HCT116 (cell line): ENCODE results near the gene TRPM8. TPM values are rescaled to one million over a fixed set of nuclear protein-coding genes. Genes with fewer than 3 reads are reported as not detected.

Experiments used
- ATAC-seq: fragments of 200-7000 bp; cut with Tn5 transposase; 2 replicates; pipeline ENCODE4 v1.9.1; 2020; ENCODE audit warnings: mild to moderate bottlenecking, moderate library complexity
- BruUV-seq: library from RNA; stranded (reverse); fragments of 400-500 nt; replicated peaks from 2 replicates; lab custom pipeline; 2021; lab: Mats Ljungman, UMichigan
- CTCF ChIA-PET: fragments of 300-600 bp; sonication (Branson Sonifier 250); formaldehyde crosslinking; loops from one replicate; lab custom pipeline; 2021; ENCODE audit warnings: antibody characterized with exemption; lab: Charles Lee
- POLR2A ChIA-PET: fragments of 300-600, 350-600 bp; sonication (Branson Sonifier 250); formaldehyde crosslinking; loops from one replicate; lab custom pipeline; 2021; ENCODE audit warnings: antibody characterized with exemption; lab: Charles Lee
- RAD21 ChIA-PET, 2 experiments: fragments of 300-600 bp; sonication (Branson Sonifier 250); formaldehyde crosslinking; loops; one replicate each; lab custom pipeline; 2023; ENCODE audit warnings: low total read pairs in 2 of 2; ENCODE audit not compliant: uncharacterized antibody in 2 of 2, unreplicated experiment in 2 of 2, low non-redundant PET in 1 of 2; lab: Charles Lee
- DNase-seq: peaks from one replicate; pipeline ENCODE4 v3.0.0-alpha.2; 2010; ENCODE audit warnings: low read depth, low spot score
- H2AFZ ChIP-seq: fragments of 200-600 bp; shearing (Covaris generic), sonication (generic); 2 replicates; pipeline ENCODE4 v1.6.1; 2017; ENCODE audit warnings: low read depth, mixed run types, mixed read lengths, antibody characterized with exemption, low read length; ENCODE audit not compliant: poor library complexity, severe bottlenecking
- H3K27ac ChIP-seq: 2 replicates; pipeline ENCODE4 v1.5.1; 2012; ENCODE audit warnings: low read depth, low read length
- H3K27me3 ChIP-seq: fragments of 200-600 bp; sonication (generic); 2 replicates; pipeline ENCODE4 v1.6.1; 2016; ENCODE audit warnings: mixed run types, low read length, mixed read lengths; ENCODE audit not compliant: insufficient read depth
- H3K36me3 ChIP-seq, 2 experiments: fragments of 200-500 bp in 1 of 2; fragments of 200-600 bp in 1 of 2; sonication (Bioruptor generic) in 1 of 2; sonication (generic) in 1 of 2; 2 replicates each; pipeline versions ENCODE4 v1.5.1 to v1.6.1; 2014 to 2016; ENCODE audit warnings: low read length in 2 of 2, inconsistent platforms in 1 of 2, mixed read lengths in 1 of 2, mixed run types in 1 of 2; ENCODE audit not compliant: insufficient read depth in 2 of 2, control insufficient read depth in 1 of 2
- H3K4me1 ChIP-seq, 2 experiments: fragments of 200-600 bp in 1 of 2; sonication (generic) in 1 of 2; 2 replicates each; pipeline versions ENCODE4 v1.5.1 to v1.6.1; 2012 to 2017; ENCODE audit warnings: low read length in 2 of 2, inconsistent platforms in 1 of 2, mild to moderate bottlenecking in 1 of 2, mixed read lengths in 1 of 2, mixed run types in 1 of 2, moderate library complexity in 1 of 2; ENCODE audit not compliant: insufficient read depth in 2 of 2, control insufficient read depth in 1 of 2
- H3K4me2 ChIP-seq: fragments of 200-600 bp; sonication (generic); 2 replicates; pipeline ENCODE4 v1.6.1; 2017; ENCODE audit warnings: mixed run types, low read length, mixed read lengths
- H3K4me3 ChIP-seq, 2 experiments: fragments of 200-600 bp in 1 of 2; sonication (generic) in 1 of 2; replicated peaks in 1 of 2; 2 replicates each; pipeline ENCODE4 v1.5.1; 2011 to 2016; ENCODE audit warnings: low read length in 2 of 2, control low read depth in 1 of 2, low read depth in 1 of 2, mild to moderate bottlenecking in 1 of 2, mixed read lengths in 1 of 2, mixed run types in 1 of 2
- H3K79me2 ChIP-seq: fragments of 200-600 bp; sonication (generic); 2 replicates; pipeline ENCODE4 v1.6.1; 2017; ENCODE audit warnings: mild to moderate bottlenecking, mixed run types, low read length, moderate library complexity, mixed read lengths; ENCODE audit not compliant: insufficient read depth
- H3K9ac ChIP-seq: fragments of 200-600 bp; sonication (generic); 2 replicates; pipeline ENCODE4 v1.6.1; 2016; ENCODE audit warnings: low read length, mixed read lengths
- H3K9me2 ChIP-seq: fragments of 200-600 bp; sonication (generic), shearing (Covaris generic); 2 replicates; pipeline ENCODE4 v1.6.1; 2017; ENCODE audit warnings: mixed run types, mild to moderate bottlenecking, moderate library complexity; ENCODE audit not compliant: insufficient read depth
- H3K9me3 ChIP-seq, 2 experiments: fragments of 200-500 bp in 1 of 2; fragments of 200-600 bp in 1 of 2; sonication (Bioruptor generic) in 1 of 2; sonication (generic) in 1 of 2; 2 replicates each; pipeline ENCODE4 v1.6.1; 2014 to 2017; ENCODE audit warnings: low read length in 2 of 2, mixed read lengths in 2 of 2, inconsistent platforms in 1 of 2, low read depth in 1 of 2, mild to moderate bottlenecking in 1 of 2, mixed run types in 1 of 2, moderate library complexity in 1 of 2; ENCODE audit not compliant: control insufficient read depth in 1 of 2, insufficient read depth in 1 of 2
- H4K20me1 ChIP-seq: fragments of 200-600 bp; sonication (generic), shearing (Covaris generic); 2 replicates; pipeline ENCODE4 v1.6.1; 2017; ENCODE audit warnings: mixed run types, mild to moderate bottlenecking, moderate library complexity; ENCODE audit not compliant: insufficient read depth
- ATF3 ChIP-seq: IDR thresholded peaks from 2 replicates; pipeline ENCODE4 v1.6.1; 2012
- CBX3 ChIP-seq: IDR thresholded peaks from 2 replicates; pipeline ENCODE4 v1.6.1; 2012; ENCODE audit warnings: low read depth
- CEBPB ChIP-seq: IDR thresholded peaks from 2 replicates; pipeline ENCODE4 v1.6.1; 2012; ENCODE audit warnings: low read depth
- EGR1 ChIP-seq: IDR thresholded peaks from 2 replicates; pipeline ENCODE4 v1.6.1; 2012; ENCODE audit warnings: low read depth
- ELF1 ChIP-seq: IDR thresholded peaks from 2 replicates; pipeline ENCODE4 v1.6.1; 2012; ENCODE audit warnings: low read depth, borderline replicate concordance
- EZH2 ChIP-seq: fragments of 200-600 bp; sonication (generic); IDR thresholded peaks from 2 replicates; pipeline ENCODE4 v1.6.1; 2017; ENCODE audit warnings: antibody characterized with exemption, mixed run types
- EZH2phosphoT487 ChIP-seq: fragments of 200-600 bp; IDR thresholded peaks from 2 replicates; pipeline ENCODE4 v1.6.1; 2018; ENCODE audit warnings: antibody characterized with exemption, borderline replicate concordance
- FOSL1 ChIP-seq: IDR thresholded peaks from 2 replicates; pipeline ENCODE4 v1.6.1; 2012; ENCODE audit warnings: low read depth
- JUND ChIP-seq: IDR thresholded peaks from 2 replicates; pipeline ENCODE4 v1.6.1; 2012
- POLR2A ChIP-seq: IDR thresholded peaks from 2 replicates; pipeline ENCODE4 v1.7.0; 2011; ENCODE audit warnings: borderline replicate concordance; ENCODE audit not compliant: insufficient read depth, insufficient read length; ENCODE audit errors: extremely low read depth
- RAD21 ChIP-seq: IDR thresholded peaks from 2 replicates; pipeline ENCODE4 v1.6.1; 2012; ENCODE audit warnings: low read depth, mild to moderate bottlenecking
- REST ChIP-seq: IDR thresholded peaks from 2 replicates; pipeline ENCODE4 v1.6.1; 2012; ENCODE audit warnings: low read depth
- SP1 ChIP-seq: IDR thresholded peaks from 2 replicates; pipeline ENCODE4 v1.6.1; 2012; ENCODE audit warnings: low read depth
- SRF ChIP-seq: IDR thresholded peaks from 2 replicates; pipeline ENCODE4 v1.6.1; 2012; ENCODE audit warnings: low read depth
- TCF7L2 ChIP-seq: IDR thresholded peaks from 2 replicates; pipeline ENCODE4 v1.7.0; 2011; ENCODE audit warnings: borderline replicate concordance, inconsistent platforms; ENCODE audit not compliant: insufficient read depth, insufficient read length; ENCODE audit errors: extremely low read depth
- YY1 ChIP-seq: IDR thresholded peaks from 2 replicates; pipeline ENCODE4 v1.6.1; 2011; ENCODE audit warnings: low read length, low read depth, moderate library complexity, mild to moderate bottlenecking; ENCODE audit not compliant: insufficient replicate concordance; ENCODE audit errors: extremely low read depth
- ZBTB33 ChIP-seq: IDR thresholded peaks from 2 replicates; pipeline ENCODE4 v1.6.1; 2011; ENCODE audit warnings: mild to moderate bottlenecking, low read length, moderate library complexity; ENCODE audit not compliant: insufficient replicate concordance; ENCODE audit errors: extremely low read depth
- ZFX ChIP-seq: fragments of 450-650 bp; IDR thresholded peaks from 2 replicates; pipeline ENCODE4 v1.6.1; 2017
- ZNF274 ChIP-seq: fragments of 200-500 bp; sonication (Bioruptor generic); IDR thresholded peaks from 2 replicates; pipeline ENCODE4 v1.6.1; 2014; ENCODE audit warnings: mild to moderate bottlenecking, low read depth, low read length, inconsistent platforms
- intact Hi-C: fragments of 100-400 bp; cut with micrococcal nuclease; formaldehyde crosslinking; loops from 2 replicates; pipeline ENCODE4 v1.10.0; 2022
- total RNA-seq: library from RNA; stranded (reverse); gene quantifications from one replicate; pipeline ENCODE4 v1.2.1, GENCODE V29; 2021; ENCODE audit not compliant: unreplicated experiment
- TF ChIP-seq, protein P1 (sequence below): IDR thresholded peaks from 2 replicates; pipeline ENCODE4 v1.6.1; 2012

TRPM8 gene
- total RNA-seq, 1 experiment from 2014 or later, result 0.39 TPM

DNA sequence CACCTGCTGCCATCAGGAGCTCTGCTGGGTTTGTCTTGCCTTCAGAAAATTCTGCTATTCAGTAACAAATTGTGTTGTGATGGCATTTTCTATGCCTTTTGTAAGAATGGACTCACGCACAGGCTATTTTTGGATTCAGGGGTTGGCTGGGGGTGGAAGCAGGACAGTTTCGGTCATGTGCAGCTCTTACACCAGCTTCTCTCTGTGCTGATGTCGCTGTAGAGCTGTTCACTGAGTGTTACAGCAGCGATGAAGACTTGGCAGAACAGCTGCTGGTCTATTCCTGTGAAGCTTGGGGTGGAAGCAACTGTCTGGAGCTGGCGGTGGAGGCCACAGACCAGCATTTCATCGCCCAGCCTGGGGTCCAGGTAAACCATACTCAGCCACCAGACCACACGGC is 49.2 kb downstream of the TRPM8 start:
- TF ChIP-seq EGR1 (no peak), TCF7L2 (no peak), ATF3 (no peak), EZH2 (no peak), ZFX (no peak), ZBTB33 (no peak), CEBPB (no peak), ZNF274 (no peak), POLR2A (no peak), EZH2phosphoT487 (no peak), CBX3 (no peak), JUND (no peak), RAD21 (no peak), ELF1 (no peak), SRF (no peak), YY1 (no peak), REST (no peak), SP1 (no peak), FOSL1 (no peak)
- TF ChIP-seq, protein P1, sequence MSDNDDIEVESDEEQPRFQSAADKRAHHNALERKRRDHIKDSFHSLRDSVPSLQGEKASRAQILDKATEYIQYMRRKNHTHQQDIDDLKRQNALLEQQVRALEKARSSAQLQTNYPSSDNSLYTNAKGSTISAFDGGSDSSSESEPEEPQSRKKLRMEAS, result no peak
- POLR2A ChIA-PET, result no interaction called here
- no peaks in the 10 kb centered on the region for H3K27me3 ChIP-seq
- no peaks in the 10 kb centered on the region for H3K4me1 ChIP-seq
- no peak overlapping the region for H2AFZ ChIP-seq
- no peak overlapping the region for H3K4me2 ChIP-seq
- H3K9me2 ChIP-seq, result no peaks in the 10 kb centered on the region
- no peaks in the 10 kb centered on the region for H3K79me2 ChIP-seq
- H3K36me3 ChIP-seq, result no peaks in the 10 kb centered on the region
- no TSS peak for BruUV-seq
- H3K9ac ChIP-seq, result no peak overlapping the region
- DNase-seq (no peak), ATAC-seq (no peak)
- intact Hi-C loops, result no loop called here
- H3K4me3 ChIP-seq, result no peak overlapping the region
- CTCF ChIA-PET, result no interaction called here
- H3K27ac ChIP-seq, result no peak overlapping the region
- H4K20me1 ChIP-seq, result no peaks in the 10 kb centered on the region
- no peaks in the 10 kb centered on the region for H3K9me3 ChIP-seq
- RAD21 ChIA-PET, result no interaction called here
